Measurements from ENCODE around the gene PLEKHA4. TPM values are rescaled to one million over a fixed set of nuclear protein-coding genes. Genes with fewer than 3 reads are reported as not detected.

The PLEKHA4 gene
- total RNA-seq, 2 donors from 2014 or later, result 5.6 to 6.6 TPM

GRCh38 chr19:48861313-48861712 lies 7.1 kb downstream of the PLEKHA4 start:
- intact Hi-C loops (cut with DNase I), result no loop called here
- Histone ChIP-seq H3K4me1 (no peaks in the 10 kb centered on the region), H3K27ac (no peak overlapping the region), H3K4me3 (no peak overlapping the region), H3K36me3 (no peaks in the 10 kb centered on the region), H3K27me3 (peaks cover 4% of the 10 kb centered on the region), H3K9ac (ENCODE audit: low read depth in 2 of 2, low read length in 2 of 2) (no peak overlapping the region), H3K9me3 (no peaks in the 10 kb centered on the region)
- TF ChIP-seq CTCF (IDR thresholded peaks at IDR 0.05), result no peak
- DNase-seq, result no peak

GRCh38 chr19:48859711-48860572 lies 8.5 kb downstream of the PLEKHA4 start:
- Histone ChIP-seq H3K36me3 (no peaks in the 10 kb centered on the region), H3K4me3 (no peak overlapping the region), H3K9ac (ENCODE audit: low read depth in 2 of 2, low read length in 2 of 2) (no peak overlapping the region), H3K4me1 (no peaks in the 10 kb centered on the region), H3K27ac (no peak overlapping the region), H3K9me3 (no peaks in the 10 kb centered on the region), H3K27me3 (no peaks in the 10 kb centered on the region)
- DNase-seq, result peak; percentile 57
- TF ChIP-seq CTCF (IDR thresholded peaks at IDR 0.05), result no peak
- intact Hi-C loops (cut with DNase I), result no loop called here

- no peak overlapping the region for H3K9ac ChIP-seq (ENCODE audit: low read depth in 2 of 2, low read length in 2 of 2)
- no peak overlapping the region for H3K4me3 ChIP-seq
- no peak overlapping the region for H3K27ac ChIP-seq
- H3K36me3 ChIP-seq, result no peaks in the 10 kb centered on the region
- no peaks in the 10 kb centered on the region for H3K9me3 ChIP-seq
- intact Hi-C loops (cut with DNase I), result no loop called here
- no peaks in the 10 kb centered on the region for H3K4me1 ChIP-seq
- no peaks in the 10 kb centered on the region for H3K27me3 ChIP-seq
- DNase-seq, result peak; percentile 73
- TF ChIP-seq CTCF (IDR thresholded peaks at IDR 0.05), result no peak
Observed at GRCh38 chr19:48858984-48859710, 9.3 kb downstream of the PLEKHA4 start.

- Histone ChIP-seq H3K27me3 (no peaks in the 10 kb centered on the region), H3K9ac (ENCODE audit: low read depth in 2 of 2, low read length in 2 of 2) (no peak overlapping the region), H3K4me1 (no peaks in the 10 kb centered on the region), H3K27ac (no peak overlapping the region), H3K36me3 (no peaks in the 10 kb centered on the region), H3K9me3 (no peaks in the 10 kb centered on the region), H3K4me3 (no peak overlapping the region)
- intact Hi-C loops (cut with DNase I), result no loop called here
- no peak for DNase-seq
- no peak for TF ChIP-seq CTCF (IDR thresholded peaks at IDR 0.05)
Observed at GRCh38 chr19:48856921-48857320, 11.5 kb downstream of the PLEKHA4 start.

- TF ChIP-seq CTCF (IDR thresholded peaks at IDR 0.05), result no peak
- Histone ChIP-seq H3K9me3 (no peaks in the 10 kb centered on the region), H3K36me3 (no peaks in the 10 kb centered on the region), H3K4me1 (no peaks in the 10 kb centered on the region), H3K4me3 (no peak overlapping the region), H3K27me3 (no peaks in the 10 kb centered on the region), H3K9ac (ENCODE audit: low read depth in 2 of 2, low read length in 2 of 2) (no peak overlapping the region), H3K27ac (no peak overlapping the region)
- intact Hi-C loops (cut with DNase I), result no loop called here
- no peak for DNase-seq
Observed at GRCh38 chr19:48854103-48854502, 14.3 kb downstream of the PLEKHA4 start.
